LNCAP (cell line): Measurements from ENCODE around the gene DTNA.

ENCODE experiments used
- CTCF ChIP-seq: fragments of 450-650 bp; IDR thresholded peaks from 2 replicates; pipeline ENCODE4 v1.5.1; 2017; ENCODE audit warnings: mild to moderate bottlenecking

DTNA gene

GRCh38 chr18:34866310-34866709 is 156.2 kb downstream of the DTNA start:
- TF ChIP-seq CTCF, result no peak

- TF ChIP-seq CTCF, result peak; percentile 61
Measured at GRCh38 chr18:34866739-34867138, 156.6 kb downstream of the DTNA start.

GRCh38 chr18:34867520-34867919 is 157.4 kb downstream of the DTNA start:
- TF ChIP-seq CTCF, result no peak; the same call in 1 of the 2 replicates

- TF ChIP-seq CTCF, result no peak
Measured at GRCh38 chr18:34870555-34871310, 160.6 kb downstream of the DTNA start.

- TF ChIP-seq CTCF, result no peak
Measured at GRCh38 chr18:34871435-34871834, 161.3 kb downstream of the DTNA start.

- TF ChIP-seq CTCF, result no peak
Measured at GRCh38 chr18:34872066-34872465, 162.0 kb downstream of the DTNA start.

GRCh38 chr18:34873986-34874580 is 164.0 kb downstream of the DTNA start:
- no peak for TF ChIP-seq CTCF
